Erythroblast (primary cell): ENCODE measurements around the gene RPP25.
"Not testable (repeated sequence)": the region's sequence is repeated elsewhere in the genome, so short reads cannot be mapped to it uniquely, and the experiment has no call there.

Source experiments
- DNase-seq, 2 experiments: peaks; one replicate each; lab custom pipeline; 2025; lab: John Stamatoyannopoulos, UW
- GATA1 ChIP-seq: IDR thresholded peaks from 2 replicates; pipeline ENCODE4 v1.6.1; 2011; ENCODE audit warnings: low read depth, mild to moderate bottlenecking, control low read depth, low read length, moderate library complexity
- POLR2A ChIP-seq: IDR thresholded peaks from 2 replicates; pipeline ENCODE4 v1.6.1; 2011; ENCODE audit warnings: mild to moderate bottlenecking, low read length

The RPP25 gene

GRCh38 chr15:74920456-74920855, 36.1 kb downstream of the RPP25 start:
- TF ChIP-seq GATA1 (no peak), POLR2A (no peak)
- no peak for DNase-seq

DNA sequence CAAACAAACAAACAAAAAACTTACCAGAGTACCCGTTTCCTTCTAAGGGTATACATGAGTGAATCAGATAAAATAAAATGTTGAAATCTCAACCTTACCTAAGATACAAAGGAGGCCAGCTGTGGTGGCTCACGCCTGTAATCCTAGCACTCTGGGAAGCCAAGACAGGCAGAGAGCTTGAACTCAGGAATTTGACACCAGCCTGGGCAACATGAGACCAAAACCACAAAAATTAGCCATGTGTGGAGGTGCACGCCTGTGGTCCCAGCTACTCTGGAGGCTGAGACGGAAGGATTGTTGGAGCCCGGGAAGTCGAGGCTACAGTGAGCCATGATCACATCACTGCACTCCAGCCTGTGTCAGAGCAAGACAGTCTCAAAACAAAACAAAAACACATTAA, 38.9 kb downstream of the RPP25 start:
- TF ChIP-seq POLR2A, result no peak
- TF ChIP-seq GATA1, result no peak
- DNase-seq, result no peak

DNA sequence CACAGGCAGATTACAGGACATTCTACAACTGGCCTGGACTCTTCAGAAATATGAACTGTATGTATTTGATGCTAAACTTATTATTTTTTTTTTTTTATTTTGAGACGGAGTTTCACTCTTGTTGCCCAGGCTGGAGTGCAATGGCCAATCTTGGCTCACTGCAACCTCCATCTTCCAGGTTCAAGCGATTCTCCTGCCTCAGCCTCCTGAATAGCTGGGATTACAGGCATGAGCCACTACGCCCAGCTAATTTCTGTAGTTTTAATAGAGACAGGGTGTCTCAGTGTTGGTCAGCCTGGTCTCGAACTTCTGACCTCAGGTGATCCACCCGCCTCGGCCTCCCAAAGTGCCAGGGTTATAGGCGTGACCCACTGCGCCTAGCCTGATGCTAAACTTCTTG, 42.8 kb downstream of the RPP25 start:
- DNase-seq, result not testable (repeated sequence)

DNA sequence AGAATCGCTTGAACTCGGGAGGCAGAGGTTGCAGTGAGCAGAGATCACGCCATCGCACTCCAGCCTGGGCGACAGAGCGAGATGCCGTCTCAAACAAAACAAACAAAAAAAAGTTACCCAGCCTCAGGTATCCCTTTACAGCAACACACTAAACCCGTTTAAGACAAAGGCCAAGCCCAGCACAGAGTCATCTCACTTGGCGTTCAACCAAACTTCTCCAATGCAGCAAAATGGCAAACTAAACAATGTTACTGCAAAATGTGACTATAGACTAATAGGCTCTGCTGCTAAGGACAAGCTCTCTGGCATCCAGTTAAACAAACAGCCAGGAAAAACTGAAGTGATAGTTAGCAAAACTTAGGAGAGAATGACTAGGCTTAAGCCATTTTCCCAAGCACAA, 43.5 kb downstream of the RPP25 start:
- DNase-seq, result peak in 1 of 2 experiments; percentile 26
- no peak for TF ChIP-seq POLR2A
- no peak for TF ChIP-seq GATA1

DNA sequence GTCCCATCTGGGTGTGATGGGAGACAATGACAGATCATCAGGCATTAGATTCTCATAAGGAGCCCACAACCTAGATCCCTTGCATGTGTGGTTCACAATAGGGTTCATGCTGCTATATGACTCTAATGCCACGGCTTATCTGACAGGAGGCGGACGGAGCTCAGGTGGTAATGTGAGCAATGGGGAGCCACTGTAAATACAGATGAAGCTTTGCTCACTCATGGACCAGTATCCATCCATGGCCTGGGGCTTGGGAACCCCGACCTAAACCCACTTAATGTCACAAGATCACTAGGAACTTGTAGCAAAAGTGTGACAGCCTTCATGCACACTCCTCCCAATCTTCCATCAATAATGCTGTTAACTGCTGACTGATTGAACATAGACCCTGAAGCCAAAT, 47.9 kb downstream of the RPP25 start:
- TF ChIP-seq POLR2A (no peak), GATA1 (no peak)
- no peak for DNase-seq

GRCh38 chr15:74907163-74907870, 49.3 kb downstream of the RPP25 start:
- no peak for DNase-seq
- no peak for TF ChIP-seq POLR2A
- no peak for TF ChIP-seq GATA1

- DNase-seq, result peak; percentile 90 to 92
- no peak for TF ChIP-seq GATA1
- TF ChIP-seq POLR2A, result peak; percentile 75
Observed at GRCh38 chr15:74906450-74907162, 50.0 kb downstream of the RPP25 start, which contains the start of gene FAM219B. Gene FAM219B, minus strand, starts transcription at chr15:74906851. Its CDS starts 51 bp downstream, at chr15:74906800.

- DNase-seq, result peak; percentile 56 to 62
- TF ChIP-seq POLR2A (no peak), GATA1 (no peak)
Observed at GRCh38 chr15:74906067-74906449, 50.5 kb downstream of the RPP25 start.
